Spleen (tissue), 11 donors: ENCODE data around the gene PTRH1. TPM values are rescaled to one million over a fixed set of nuclear protein-coding genes. Genes with fewer than 3 reads are reported as not detected.

Source experiments
- DNase-seq: peaks from one replicate; pipeline ENCODE4 v3.0.0-alpha.2; 2020
- H3K27ac ChIP-seq, 8 donors: fragments of 200-600 bp; sonication (generic) in 7 of 8; 1 replicate in 4 of 8; 2 replicates in 4 of 8; pipeline versions ENCODE4 v1.5.0 to v1.8.0; 2016 to 2021; ENCODE audit warnings: inconsistent platforms in 4 of 8, mild to moderate bottlenecking in 4 of 8, moderate library complexity in 1 of 8
- H3K27me3 ChIP-seq, 7 donors: fragments of 200-600 bp; sonication (generic) in 6 of 7; replicated peaks in 1 of 7; 1 replicate in 4 of 7; 2 replicates in 3 of 7; pipeline versions ENCODE4 v1.5.0 to v1.8.0; 2016 to 2021; ENCODE audit warnings: inconsistent platforms in 3 of 7, mild to moderate bottlenecking in 1 of 7
- H3K36me3 ChIP-seq, 6 donors: fragments of 200-600 bp; sonication (generic) in 5 of 6; 1 replicate in 4 of 6; 2 replicates in 2 of 6; pipeline versions ENCODE4 v1.5.0 to v1.8.0; 2016 to 2021; ENCODE audit warnings: inconsistent platforms in 2 of 6
- H3K4me1 ChIP-seq, 6 donors: fragments of 200-600 bp; sonication (generic) in 5 of 6; 1 replicate in 3 of 6; 2 replicates in 3 of 6; pipeline versions ENCODE4 v1.5.0 to v1.8.0; 2016 to 2021; ENCODE audit warnings: inconsistent platforms in 3 of 6
- H3K4me3 ChIP-seq, 8 donors: fragments of 200-600 bp; sonication (generic) in 7 of 8; 1 replicate in 4 of 8; 2 replicates in 4 of 8; pipeline versions ENCODE4 v1.5.0 to v1.8.0; 2016 to 2021; ENCODE audit warnings: inconsistent platforms in 4 of 8, mild to moderate bottlenecking in 4 of 8, moderate library complexity in 2 of 8
- H3K9me3 ChIP-seq, 8 donors: fragments of 200-600 bp; sonication (generic) in 7 of 8; 1 replicate in 4 of 8; 2 replicates in 4 of 8; pipeline versions ENCODE4 v1.5.0 to v1.8.0; 2016 to 2021; ENCODE audit warnings: inconsistent platforms in 4 of 8
- CTCF ChIP-seq, 11 experiments: fragments of 200-600 bp in 7 of 11; fragments of 450-650 bp in 4 of 11; sonication (generic) in 4 of 11; IDR thresholded peaks in 8 of 11; conservative IDR thresholded peaks in 3 of 11; 1 replicate in 7 of 11; 2 replicates in 4 of 11; pipeline versions ENCODE4 v1.4.0 to v1.8.0; 2016 to 2021; ENCODE audit warnings: antibody characterized with exemption in 11 of 11, inconsistent platforms in 4 of 11, mild to moderate bottlenecking in 1 of 11
- POLR2A ChIP-seq, 3 donors: fragments of 450-650 bp; IDR thresholded peaks; one replicate each; pipeline ENCODE4 v1.5.1; 2017; ENCODE audit warnings: antibody characterized with exemption in 3 of 3, mild to moderate bottlenecking in 1 of 3
- POLR2AphosphoS5 ChIP-seq, 3 donors: sonication (generic); formaldehyde crosslinking; IDR thresholded peaks; one replicate each; pipeline ENCODE4 v1.5.1; 2017; ENCODE audit warnings: antibody characterized with exemption in 3 of 3
- WGBS, 5 donors: extraction: QIAGEN DNeasy Blood & Tissue Kit in 3 of 5; methylation state at CpG; one replicate each; pipeline versions ENCODE4 v1.1.5 to v1.1.7; 2013 to 2018; 5-methylcytosine and 5-hydroxymethylcytosine counted together
- intact Hi-C: fragments of 100-400 bp; cut with DNase I; formaldehyde crosslinking; loops from one replicate; pipeline ENCODE4 v1.15.0; 2023; ENCODE audit warnings: low total_unique reads
- polyA plus RNA-seq, 3 donors: library from polyadenylated mRNA; stranded (reverse); fragments of 200-250 nt; gene quantifications; one replicate each; pipeline ENCODE4 v1.2.1, GENCODE V29; 2013
- total RNA-seq, 7 donors: library from RNA; depleted of rRNA in 3 of 7; stranded (reverse); fragments of >200 nt in 3 of 7; fragmentation: NEBNext Ultra II Directional in 4 of 7; extraction: Animal tissue kit (Norgen Biotek cat#: 25700) in 4 of 7; gene quantifications; one replicate each; pipeline versions ENCODE4 v1.1.0 to v1.2.1, GENCODE V29; 2016 to 2021
- donor health status: healthy with polysubstance abuse.
- donor health status: DM: no; HTN: no; CAD: no; lungs with moderate emphysema.
- donor health status: DM: no; HTN: no; CAD: no.
- donor health status: Bipolar disorder and iron deficiency.
- donor health status: healthy.
- donor health status: DM: no; HTN: no; CAD: no.
- donor health status: DM: yes; HTN: yes; CAD: no.

PTRH1 gene
- total and polyA plus RNA-seq, 10 donors = 7.4 to 17.9 (median 11.5) TPM

- DNase-seq = no peak
- Histone ChIP-seq H3K9me3 (no peaks in the 10 kb centered on the region), H3K4me1 (peaks cover 0 to 18% (median 8%) of the 10 kb centered on the region in 6 donors), H3K36me3 (peaks cover 0 to 66% (median 6%) of the 10 kb centered on the region in 6 donors), H3K4me3 (no peak overlapping the region), H3K27ac (no peak overlapping the region), H3K27me3 (no peaks in the 10 kb centered on the region)
- TF ChIP-seq POLR2AphosphoS5 (IDR thresholded peaks at IDR 0.05) = no peak
- TF ChIP-seq CTCF (IDR thresholded peaks at IDR 0.05 in 8 of 11, conservative IDR thresholded peaks at IDR 0.05 in 3 of 11) = no peak
- no peak for TF ChIP-seq POLR2A (IDR thresholded peaks at IDR 0.05)
- 87 to 93% (median 91%) methylated on average over 6 of the region's 6 CpGs for WGBS, 5 donors
- intact Hi-C loops = no loop called here
These were observed 28.7 kb downstream of the PTRH1 start for GRCh38 chr9:127686461-127687393.

DNA sequence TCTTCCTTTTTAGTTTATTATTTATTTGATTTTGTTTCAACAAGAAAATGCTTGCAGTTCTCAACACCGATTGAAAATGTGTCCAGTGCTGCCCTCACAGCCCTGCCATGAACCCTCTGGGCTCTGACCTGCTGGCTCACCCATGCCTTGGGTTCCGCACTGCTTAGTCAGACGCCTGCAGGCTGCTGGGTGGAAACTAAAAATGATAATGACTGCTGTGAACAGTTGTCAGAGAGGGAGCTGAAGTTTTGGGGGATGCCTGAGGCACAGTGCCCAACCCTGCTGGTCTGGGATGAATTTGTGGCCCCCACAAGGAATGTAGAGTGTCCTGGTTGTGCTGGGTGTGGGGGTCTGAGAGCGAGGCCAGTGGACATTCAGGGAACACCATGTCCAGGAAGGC is 30.9 kb downstream of the PTRH1 start:
- peaks cover 0 to 22% (median 10%) of the 10 kb centered on the region in 6 donors for H3K4me1 ChIP-seq
- H3K4me3 ChIP-seq = no peak overlapping the region
- intact Hi-C loops = no loop called here
- H3K36me3 ChIP-seq = peaks cover 0 to 68% (median 12%) of the 10 kb centered on the region in 6 donors
- H3K27me3 ChIP-seq = no peaks in the 10 kb centered on the region
- no peak overlapping the region for H3K27ac ChIP-seq
- H3K9me3 ChIP-seq = no peaks in the 10 kb centered on the region
- no peak for TF ChIP-seq POLR2AphosphoS5 (IDR thresholded peaks at IDR 0.05)
- no peak for TF ChIP-seq CTCF (IDR thresholded peaks at IDR 0.05 in 8 of 11, conservative IDR thresholded peaks at IDR 0.05 in 3 of 11)
- no peak for TF ChIP-seq POLR2A (IDR thresholded peaks at IDR 0.05)
- DNase-seq = no peak
- WGBS, 5 donors = 91 to 93% (median 92%) methylated on average over 4 of the region's 4 CpGs

DNA sequence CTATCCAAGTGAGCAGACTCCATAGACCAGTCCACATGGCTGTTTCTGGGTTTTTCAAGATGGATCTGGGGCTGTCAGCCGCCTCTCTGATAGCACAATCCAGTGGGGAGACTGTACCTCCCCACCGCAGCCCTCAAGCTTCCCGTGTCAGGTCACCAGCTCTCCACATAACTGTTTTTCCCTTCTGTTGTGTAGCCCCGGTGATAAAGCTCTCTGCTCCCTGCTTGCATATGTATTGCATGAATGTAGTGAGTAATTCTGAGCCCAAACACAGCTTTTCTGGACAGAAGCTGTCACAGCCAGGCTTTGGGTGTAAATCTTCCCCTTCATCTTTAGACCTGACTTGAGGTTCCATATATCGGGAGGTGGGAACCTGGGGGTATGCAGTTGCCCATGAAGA is 31.7 kb downstream of the PTRH1 start:
- intact Hi-C loops = no loop called here
- 90 to 95% (median 92%) methylated on average over 5 of the region's 5 CpGs for WGBS, 5 donors
- Histone ChIP-seq H3K27me3 (no peaks in the 10 kb centered on the region), H3K27ac (no peak overlapping the region), H3K4me3 (no peak overlapping the region), H3K4me1 (peaks cover 0 to 22% (median 10%) of the 10 kb centered on the region in 6 donors), H3K9me3 (no peaks in the 10 kb centered on the region), H3K36me3 (peaks cover 0 to 67% (median 14%) of the 10 kb centered on the region in 6 donors)
- no peak for TF ChIP-seq CTCF (IDR thresholded peaks at IDR 0.05 in 8 of 11, conservative IDR thresholded peaks at IDR 0.05 in 3 of 11)
- no peak for TF ChIP-seq POLR2AphosphoS5 (IDR thresholded peaks at IDR 0.05)
- TF ChIP-seq POLR2A (IDR thresholded peaks at IDR 0.05) = no peak
- no peak for DNase-seq
